Nephron progenitor cell (in vitro differentiated cells): ENCODE measurements around the gene COL28A1.
"Not testable (repeated sequence)": the region's sequence is repeated elsewhere in the genome, so short reads cannot be mapped to it uniquely, and the experiment has no call there.

ENCODE experiments used
- DNase-seq: peaks from one replicate; pipeline ENCODE4 v3.0.0; 2021
- H3K27ac Mint-ChIP-seq: 2 replicates; pipeline ENCODE4 v1.8.0; 2021; ENCODE audit warnings: mild to moderate bottlenecking, moderate library complexity, mixed read lengths
- H3K27me3 Mint-ChIP-seq: 2 replicates; pipeline ENCODE4 v1.8.0; 2021; ENCODE audit warnings: mild to moderate bottlenecking, low read depth, mixed read lengths; ENCODE audit not compliant: poor library complexity
- H3K36me3 Mint-ChIP-seq: 2 replicates; pipeline ENCODE4 v1.8.0; 2021; ENCODE audit warnings: low read depth, mixed read lengths
- H3K4me1 Mint-ChIP-seq: 2 replicates; pipeline ENCODE4 v1.8.0; 2021; ENCODE audit warnings: mixed read lengths
- H3K4me3 Mint-ChIP-seq: 2 replicates; pipeline ENCODE4 v1.8.0; 2021; ENCODE audit warnings: mild to moderate bottlenecking, moderate library complexity, mixed read lengths
- H3K9me3 Mint-ChIP-seq: 2 replicates; pipeline ENCODE4 v1.8.0; 2021; ENCODE audit warnings: mild to moderate bottlenecking, moderate library complexity, mixed read lengths
- TF ChIP-seq, protein P1 (sequence below): fragments of 200-600 bp; sonication (generic); IDR thresholded peaks from 2 replicates; pipeline ENCODE4 v1.5.0; 2021; ENCODE audit warnings: antibody characterized with exemption

The COL28A1 gene

DNA sequence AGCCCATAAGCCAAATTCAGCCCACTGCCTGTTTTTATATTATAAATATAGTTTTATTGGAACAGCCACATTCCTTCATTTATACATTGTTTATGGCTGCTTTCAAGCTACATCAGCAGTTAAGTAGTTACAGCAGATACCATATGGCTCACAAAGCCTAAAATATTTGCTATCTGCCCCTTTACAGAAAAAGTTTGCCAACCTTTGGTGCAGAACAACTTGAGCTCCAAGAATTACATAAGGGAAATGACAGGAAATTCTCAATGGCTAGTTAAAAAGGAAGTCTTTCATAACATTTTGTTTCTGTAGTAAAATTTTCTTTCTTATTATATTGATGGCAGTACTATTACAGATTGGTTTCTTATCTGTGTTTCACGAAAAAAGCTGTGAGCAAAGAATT is 59.3 kb downstream of the COL28A1 start:
- no peak overlapping the region for H3K27ac Mint-ChIP-seq
- DNase-seq: no peak
- H3K36me3 Mint-ChIP-seq: no peaks in the 10 kb centered on the region
- H3K4me1 Mint-ChIP-seq: no peaks in the 10 kb centered on the region
- no peak overlapping the region for H3K4me3 Mint-ChIP-seq
- H3K27me3 Mint-ChIP-seq: peaks cover 3% of the 10 kb centered on the region
- TF ChIP-seq, protein P1, sequence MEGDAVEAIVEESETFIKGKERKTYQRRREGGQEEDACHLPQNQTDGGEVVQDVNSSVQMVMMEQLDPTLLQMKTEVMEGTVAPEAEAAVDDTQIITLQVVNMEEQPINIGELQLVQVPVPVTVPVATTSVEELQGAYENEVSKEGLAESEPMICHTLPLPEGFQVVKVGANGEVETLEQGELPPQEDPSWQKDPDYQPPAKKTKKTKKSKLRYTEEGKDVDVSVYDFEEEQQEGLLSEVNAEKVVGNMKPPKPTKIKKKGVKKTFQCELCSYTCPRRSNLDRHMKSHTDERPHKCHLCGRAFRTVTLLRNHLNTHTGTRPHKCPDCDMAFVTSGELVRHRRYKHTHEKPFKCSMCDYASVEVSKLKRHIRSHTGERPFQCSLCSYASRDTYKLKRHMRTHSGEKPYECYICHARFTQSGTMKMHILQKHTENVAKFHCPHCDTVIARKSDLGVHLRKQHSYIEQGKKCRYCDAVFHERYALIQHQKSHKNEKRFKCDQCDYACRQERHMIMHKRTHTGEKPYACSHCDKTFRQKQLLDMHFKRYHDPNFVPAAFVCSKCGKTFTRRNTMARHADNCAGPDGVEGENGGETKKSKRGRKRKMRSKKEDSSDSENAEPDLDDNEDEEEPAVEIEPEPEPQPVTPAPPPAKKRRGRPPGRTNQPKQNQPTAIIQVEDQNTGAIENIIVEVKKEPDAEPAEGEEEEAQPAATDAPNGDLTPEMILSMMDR: no peak
- peaks cover 24% of the 10 kb centered on the region for H3K9me3 Mint-ChIP-seq

DNA sequence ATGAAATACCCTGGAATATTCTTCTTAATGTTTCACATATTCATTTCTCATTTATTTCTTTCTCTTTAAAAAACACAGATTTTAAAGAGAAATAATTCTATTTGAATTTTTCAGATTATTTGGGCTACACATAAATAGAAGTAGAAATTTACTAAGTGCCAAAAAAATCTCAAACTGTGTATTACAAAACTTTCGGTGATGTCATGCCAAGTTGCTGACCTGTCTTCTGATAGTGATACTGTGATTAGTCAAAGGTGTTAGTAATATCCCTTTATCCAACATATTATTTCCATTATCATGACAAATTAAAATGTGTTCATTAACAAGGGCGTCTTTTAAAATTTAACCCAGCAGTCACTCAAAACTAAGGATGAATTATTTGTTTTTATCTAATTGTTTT is 60.1 kb downstream of the COL28A1 start:
- H3K27me3 Mint-ChIP-seq: peaks cover 3% of the 10 kb centered on the region
- no peaks in the 10 kb centered on the region for H3K36me3 Mint-ChIP-seq
- TF ChIP-seq, protein P1: no peak
- DNase-seq: no peak
- no peaks in the 10 kb centered on the region for H3K4me1 Mint-ChIP-seq
- no peak overlapping the region for H3K27ac Mint-ChIP-seq
- H3K4me3 Mint-ChIP-seq: no peak overlapping the region
- H3K9me3 Mint-ChIP-seq: peaks cover 27% of the 10 kb centered on the region

DNA sequence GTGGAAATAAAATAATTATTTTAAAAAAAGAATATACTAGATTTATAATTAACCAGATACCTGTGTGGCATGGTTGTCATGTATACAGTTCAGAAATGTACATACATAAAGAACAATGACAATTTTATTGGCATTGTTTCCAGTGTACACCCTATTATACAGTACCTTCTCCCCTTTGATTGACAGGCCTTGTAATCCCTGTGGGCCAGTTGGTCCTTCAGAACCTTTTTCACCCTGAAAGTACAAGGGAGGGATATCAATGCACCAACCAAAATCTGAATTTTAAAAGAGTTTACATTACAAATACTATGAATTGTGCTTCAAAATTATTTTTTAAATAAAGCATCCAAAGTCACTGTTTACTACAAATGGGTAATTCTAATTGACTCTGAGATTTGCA is 61.2 kb downstream of the COL28A1 start:
- Mint-ChIP-seq H3K36me3 (no peaks in the 10 kb centered on the region), H3K4me3 (no peak overlapping the region)
- TF ChIP-seq, protein P1: no peak

DNA sequence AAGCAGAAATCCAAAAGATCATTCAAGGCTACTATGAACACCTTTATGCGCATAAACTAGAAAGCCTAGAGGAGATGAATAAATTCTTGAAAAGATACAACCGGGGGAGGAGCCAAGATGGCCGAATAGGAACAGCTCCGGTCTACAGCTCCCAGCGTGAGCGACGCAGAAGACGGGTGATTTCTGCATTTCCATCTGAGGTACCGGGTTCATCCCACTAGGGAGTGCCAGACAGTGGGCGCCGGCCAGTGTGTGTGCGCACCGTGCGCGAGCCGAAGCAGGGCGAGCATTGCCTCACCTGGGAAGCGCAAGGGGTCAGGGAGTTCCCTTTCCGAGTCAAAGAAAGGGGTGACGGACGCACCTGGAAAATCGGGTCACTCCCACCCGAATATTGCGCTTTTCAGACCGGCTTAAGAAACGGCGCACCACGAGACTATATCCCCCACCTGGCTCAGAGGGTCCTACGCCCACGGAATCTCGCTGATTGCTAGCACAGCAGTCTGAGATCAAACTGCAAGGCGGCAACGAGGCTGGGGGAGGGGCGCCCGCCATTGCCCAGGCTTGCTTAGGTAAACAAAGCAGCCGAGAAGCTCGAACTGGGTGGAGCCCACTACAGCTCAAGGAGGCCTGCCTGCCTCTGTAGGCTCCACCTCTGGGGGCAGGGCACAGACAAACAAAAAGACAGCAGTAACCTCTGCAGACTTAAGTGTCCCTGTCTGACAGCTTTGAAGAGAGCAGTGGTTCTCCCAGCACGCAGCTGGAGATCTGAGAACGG is 70.5 kb downstream of the COL28A1 start:
- not testable (repeated sequence) for H3K27ac Mint-ChIP-seq
- peaks cover 33% of the 10 kb centered on the region for H3K9me3 Mint-ChIP-seq

More for the DNA sequence above, 61.2 kb downstream of the COL28A1 start:
- Mint-ChIP-seq H3K9me3 (peaks cover 27% of the 10 kb centered on the region), H3K27ac (no peak overlapping the region), H3K4me1 (no peaks in the 10 kb centered on the region), H3K27me3 (peaks cover 3% of the 10 kb centered on the region)
- no peak for DNase-seq

DNA sequence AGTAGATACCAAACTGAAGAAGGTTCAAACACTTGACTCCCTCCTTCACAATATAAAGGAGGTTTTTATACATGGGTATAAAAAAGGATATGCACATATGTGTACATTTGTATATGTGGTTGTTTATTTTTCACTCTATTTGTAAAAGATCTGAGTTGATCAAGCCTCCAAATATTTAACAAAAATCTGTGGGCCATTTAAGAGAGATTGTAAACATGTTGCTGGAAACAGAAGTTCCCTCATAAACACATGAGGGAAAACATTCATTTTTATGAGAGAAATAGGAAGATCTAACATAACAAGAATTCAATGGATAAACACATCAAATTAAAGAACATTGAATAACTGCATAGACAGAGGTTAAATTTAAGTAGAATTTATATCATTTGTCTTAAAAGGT is 81.7 kb downstream of the COL28A1 start:
- H3K9me3 Mint-ChIP-seq: peaks cover 9% of the 10 kb centered on the region
- no peaks in the 10 kb centered on the region for H3K27me3 Mint-ChIP-seq
- H3K4me1 Mint-ChIP-seq: no peaks in the 10 kb centered on the region
- H3K27ac Mint-ChIP-seq: no peak overlapping the region
- TF ChIP-seq, protein P1: no peak
- H3K36me3 Mint-ChIP-seq: peaks cover 5% of the 10 kb centered on the region
- H3K4me3 Mint-ChIP-seq: no peak overlapping the region
- no peak for DNase-seq

More for the DNA sequence above, 70.5 kb downstream of the COL28A1 start:
- DNase-seq, H3K4me1 Mint-ChIP-seq, H3K27me3 Mint-ChIP-seq, H3K4me3 Mint-ChIP-seq: not testable (repeated sequence)
- H3K36me3 Mint-ChIP-seq: peaks cover 12% of the 10 kb centered on the region

DNA sequence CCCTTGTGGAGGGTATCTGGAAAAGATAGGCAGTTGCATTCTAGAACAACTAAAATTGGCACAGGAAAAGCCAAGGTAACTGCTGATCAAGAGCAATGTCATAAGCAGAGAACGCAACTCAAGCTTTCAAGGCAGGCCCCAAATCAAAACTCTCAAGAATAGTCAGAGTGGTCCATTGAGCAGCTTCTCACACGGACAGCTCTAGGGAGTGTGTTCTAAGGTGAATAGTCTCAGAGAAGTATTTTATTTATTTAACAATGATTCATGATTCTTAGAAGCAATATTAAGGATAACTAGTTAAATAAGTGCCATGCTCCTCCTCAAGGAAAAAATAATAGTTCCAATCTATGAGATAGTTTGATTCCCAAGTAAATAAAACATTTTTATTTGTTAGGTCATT is 83.0 kb downstream of the COL28A1 start:
- Mint-ChIP-seq H3K4me3 (no peak overlapping the region), H3K36me3 (peaks cover 11% of the 10 kb centered on the region), H3K9me3 (peaks cover 21% of the 10 kb centered on the region), H3K4me1 (no peaks in the 10 kb centered on the region), H3K27me3 (no peaks in the 10 kb centered on the region), H3K27ac (no peak overlapping the region)
- no peak for DNase-seq
- TF ChIP-seq, protein P1: no peak
